ENCODE results near the gene GPR26. TPM values are rescaled to one million over a fixed set of nuclear protein-coding genes. Genes with fewer than 3 reads are reported as not detected.
A peak's percentile ranks its signal among the peaks of the same experiment; 100 is the strongest.

GPR26 gene
- total RNA-seq, 1 experiment from 2014 or later: 0.07 TPM

DNA sequence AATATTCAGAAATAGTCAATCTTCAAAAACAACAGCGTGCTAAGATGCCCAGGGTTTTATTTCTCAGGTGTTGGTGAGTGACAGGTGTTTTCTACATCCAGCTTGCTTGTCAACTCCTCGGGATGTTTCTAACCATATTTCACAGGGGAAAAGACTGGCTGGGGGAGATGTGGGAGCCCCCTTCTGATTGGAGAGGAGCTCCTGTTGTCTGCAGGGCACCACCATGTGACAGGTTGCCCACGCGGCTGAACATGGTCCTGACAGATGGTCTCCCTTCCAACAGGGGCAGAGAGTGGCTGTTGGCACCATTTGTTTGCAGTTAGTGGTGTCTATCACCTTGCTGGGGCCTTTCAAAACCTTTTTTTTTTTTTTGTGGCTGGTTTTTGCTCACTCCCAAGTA lies 16.5 kb upstream of the GPR26 start:
- no peaks in the 10 kb centered on the region for H3K4me1 ChIP-seq (ENCODE audit: insufficient read depth, low read length)
- peak; percentile 6 for DNase-seq
- no peak overlapping the region for H2BK15ac ChIP-seq (ENCODE audit: low read depth, low read length)
- no peak overlapping the region for H3K4me2 ChIP-seq (ENCODE audit: insufficient read depth, insufficient read length, low read length)
- no peak overlapping the region for H2AK5ac ChIP-seq (ENCODE audit: insufficient read length, low read length)
- peaks cover 12% of the 10 kb centered on the region for H3K27me3 Mint-ChIP-seq (ENCODE audit: low read depth)
- H3K27ac ChIP-seq (ENCODE audit: insufficient read length, low read depth, low read length): no peak overlapping the region
- no peak overlapping the region for H3K14ac ChIP-seq (ENCODE audit: insufficient read depth, low read length)
- TF ChIP-seq, protein P1, sequence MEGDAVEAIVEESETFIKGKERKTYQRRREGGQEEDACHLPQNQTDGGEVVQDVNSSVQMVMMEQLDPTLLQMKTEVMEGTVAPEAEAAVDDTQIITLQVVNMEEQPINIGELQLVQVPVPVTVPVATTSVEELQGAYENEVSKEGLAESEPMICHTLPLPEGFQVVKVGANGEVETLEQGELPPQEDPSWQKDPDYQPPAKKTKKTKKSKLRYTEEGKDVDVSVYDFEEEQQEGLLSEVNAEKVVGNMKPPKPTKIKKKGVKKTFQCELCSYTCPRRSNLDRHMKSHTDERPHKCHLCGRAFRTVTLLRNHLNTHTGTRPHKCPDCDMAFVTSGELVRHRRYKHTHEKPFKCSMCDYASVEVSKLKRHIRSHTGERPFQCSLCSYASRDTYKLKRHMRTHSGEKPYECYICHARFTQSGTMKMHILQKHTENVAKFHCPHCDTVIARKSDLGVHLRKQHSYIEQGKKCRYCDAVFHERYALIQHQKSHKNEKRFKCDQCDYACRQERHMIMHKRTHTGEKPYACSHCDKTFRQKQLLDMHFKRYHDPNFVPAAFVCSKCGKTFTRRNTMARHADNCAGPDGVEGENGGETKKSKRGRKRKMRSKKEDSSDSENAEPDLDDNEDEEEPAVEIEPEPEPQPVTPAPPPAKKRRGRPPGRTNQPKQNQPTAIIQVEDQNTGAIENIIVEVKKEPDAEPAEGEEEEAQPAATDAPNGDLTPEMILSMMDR (conservative IDR thresholded peaks at IDR 0.05): no peak
- no peak overlapping the region for H3K4me3 Mint-ChIP-seq
- H3K18ac ChIP-seq (ENCODE audit: insufficient read length, low read depth, low read length): no peak overlapping the region
- H2BK20ac ChIP-seq (ENCODE audit: low read depth, low read length, poor library complexity, severe bottlenecking): no peak overlapping the region
- H3K79me2 ChIP-seq (ENCODE audit: insufficient read depth, low read length): no peaks in the 10 kb centered on the region
- H2AFZ ChIP-seq (ENCODE audit: low read length): no peak overlapping the region
- no peak overlapping the region for H3K4ac ChIP-seq (ENCODE audit: low read depth, low read length)
- H3K79me1 ChIP-seq (ENCODE audit: insufficient read depth, low read depth, low read length, poor library complexity, severe bottlenecking): no peaks in the 10 kb centered on the region
- no peak overlapping the region for H2BK120ac ChIP-seq (ENCODE audit: low read depth, low read length, poor library complexity, severe bottlenecking)
- no peaks in the 10 kb centered on the region for H3K27me3 ChIP-seq (ENCODE audit: insufficient read depth, low read length)
- no peak overlapping the region for H3K27ac Mint-ChIP-seq
- no peak overlapping the region for H4K5ac ChIP-seq (ENCODE audit: insufficient read length, low read depth, low read length)
- no peak overlapping the region for H3T11ph ChIP-seq (ENCODE audit: low read length)
- no peak overlapping the region for H4K8ac ChIP-seq (replicated peaks; ENCODE audit: insufficient read length, low read depth, low read length)
- H3K9me3 Mint-ChIP-seq: peaks cover 0 to 6% of the 10 kb centered on the region in 2 experiments; a peak in 4 of 5 replicates
- no peak overlapping the region for H3K9ac ChIP-seq (ENCODE audit: extremely low read depth, insufficient read length, low read length)
- no peaks in the 10 kb centered on the region for H3K9me3 ChIP-seq (ENCODE audit: control insufficient read depth, low read depth, low read length)
- H3K23ac ChIP-seq (ENCODE audit: insufficient read length, low read depth, low read length): no peak overlapping the region
- H3K56ac ChIP-seq (ENCODE audit: insufficient read length, low read depth, low read length): no peak overlapping the region
- H4K91ac ChIP-seq (ENCODE audit: insufficient read length, low read depth, low read length): no peak overlapping the region
- no peak overlapping the region for H2BK12ac ChIP-seq (ENCODE audit: insufficient read length, low read depth, low read length)
- H2BK5ac ChIP-seq (ENCODE audit: insufficient read length, low read length): no peak overlapping the region
- no peaks in the 10 kb centered on the region for H3K36me3 Mint-ChIP-seq (ENCODE audit: insufficient read depth in 1 of 3, low read depth in 3 of 3)
- H4K20me1 ChIP-seq (ENCODE audit: control insufficient read depth, insufficient read depth, insufficient read length): no peaks in the 10 kb centered on the region
- WGBS (ENCODE audit: extremely low coverage, insufficient read length, low lambda C conversion rate): no CpG with 5 or more reads among the region's 4 CpGs
- peaks cover 7% of the 10 kb centered on the region in 2 experiments; a peak in 3 of 4 replicates for H3K4me1 Mint-ChIP-seq
- no peaks in the 10 kb centered on the region for H3K23me2 ChIP-seq (ENCODE audit: insufficient read length, low read depth, low read length, poor library complexity, severe bottlenecking)

Data from H9 (cell line).